Calu3 (cell line): ENCODE results near the gene SERTAD2. TPM values are rescaled to one million over a fixed set of nuclear protein-coding genes. Genes with fewer than 3 reads are reported as not detected.

ENCODE experiments used
- BruUV-seq: library from RNA; stranded (reverse); fragments of 400-500 nt; replicated peaks from 2 replicates; lab custom pipeline; 2021; lab: Mats Ljungman, UMichigan
- CTCF ChIA-PET: fragments of 300-600 bp; sonication (Branson Sonifier 250); formaldehyde crosslinking; loops from one replicate; lab custom pipeline; 2022; ENCODE audit warnings: antibody characterized with exemption; lab: Charles Lee
- DNase-seq: peaks from one replicate; pipeline ENCODE4 v3.0.0; 2022
- H3K27ac Mint-ChIP-seq: one replicate; pipeline ENCODE4 v1.8.0; 2022; ENCODE audit warnings: mixed read lengths; ENCODE audit not compliant: unreplicated experiment
- H3K27me3 Mint-ChIP-seq: one replicate; pipeline ENCODE4 v1.8.0; 2022; ENCODE audit warnings: mixed read lengths; ENCODE audit not compliant: unreplicated experiment
- H3K36me3 Mint-ChIP-seq: one replicate; pipeline ENCODE4 v1.8.0; 2022; ENCODE audit warnings: mild to moderate bottlenecking, moderate library complexity, mixed read lengths; ENCODE audit not compliant: insufficient read depth, unreplicated experiment
- H3K4me1 Mint-ChIP-seq: one replicate; pipeline ENCODE4 v1.8.0; 2022; ENCODE audit warnings: mild to moderate bottlenecking, low read depth, mixed read lengths; ENCODE audit not compliant: unreplicated experiment
- H3K4me3 Mint-ChIP-seq: one replicate; pipeline ENCODE4 v1.8.0; 2022; ENCODE audit warnings: mild to moderate bottlenecking, low read depth, moderate library complexity, mixed read lengths; ENCODE audit not compliant: unreplicated experiment
- H3K9me3 Mint-ChIP-seq: one replicate; pipeline ENCODE4 v1.8.0; 2022; ENCODE audit warnings: low read depth, mixed read lengths; ENCODE audit not compliant: unreplicated experiment
- CTCF ChIP-seq: fragments of 200-600 bp; IDR thresholded peaks from one replicate; pipeline ENCODE4 v1.8.0; 2022; ENCODE audit warnings: antibody characterized with exemption; ENCODE audit not compliant: unreplicated experiment
- intact Hi-C: fragments of 100-400 bp; cut with micrococcal nuclease; formaldehyde crosslinking; loops from one replicate; pipeline ENCODE4 v1.10.0; 2022; ENCODE audit not compliant: unreplicated experiment
- total RNA-seq: library from RNA; stranded (reverse); gene quantifications from 2 replicates; pipeline ENCODE4 v1.2.3, GENCODE V29; 2022

The SERTAD2 gene
- total RNA-seq, 1 experiment from 2014 or later, result 19.2 TPM

DNA sequence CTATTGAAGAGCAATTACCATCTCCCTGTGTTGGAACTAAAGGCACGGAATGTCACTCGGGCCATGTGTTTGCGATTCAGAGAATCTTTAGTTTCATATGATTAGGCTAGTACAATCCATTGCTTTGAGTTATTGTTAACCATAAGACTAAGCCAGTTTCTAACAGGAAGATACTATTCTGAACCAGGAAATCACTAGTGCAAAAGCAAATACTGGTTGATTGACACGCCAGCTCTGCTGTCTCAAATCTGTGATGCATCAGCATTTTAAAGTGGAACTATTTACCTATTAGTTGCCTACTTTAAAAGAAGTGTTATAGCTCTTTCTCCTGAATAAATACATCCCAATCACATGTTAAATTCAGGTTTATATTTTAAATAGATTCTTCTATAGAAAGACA, 67.7 kb downstream of the SERTAD2 start:
- no peaks in the 10 kb centered on the region for H3K4me1 Mint-ChIP-seq
- no peak for TF ChIP-seq CTCF
- intact Hi-C loops, result loop anchor here (2.0 to 5.0 kb wide), 3 partner anchors 61 to 287 kb away; no protein-coding TSS in a partner anchor
- DNase-seq, result no peak
- no peaks in the 10 kb centered on the region for H3K27me3 Mint-ChIP-seq
- CTCF ChIA-PET, result interaction anchor here (1.2 to 1.4 kb wide), 3 partner anchors 22 to 165 kb away, joined by 3 to 5 read pairs (median 4); no protein-coding TSS in a partner anchor
- BruUV-seq, result no TSS peak
- peaks cover 17% of the 10 kb centered on the region for H3K36me3 Mint-ChIP-seq
- no peak overlapping the region for H3K4me3 Mint-ChIP-seq
- H3K9me3 Mint-ChIP-seq, result no peaks in the 10 kb centered on the region
- no peak overlapping the region for H3K27ac Mint-ChIP-seq

GRCh38 chr2:64582774-64583340, 70.9 kb downstream of the SERTAD2 start:
- H3K27me3 Mint-ChIP-seq, result no peaks in the 10 kb centered on the region
- no peak for TF ChIP-seq CTCF
- no TSS peak for BruUV-seq
- peaks cover 22% of the 10 kb centered on the region for H3K36me3 Mint-ChIP-seq
- CTCF ChIA-PET, result interaction anchor here (0.6 to 0.7 kb wide), 3 partner anchors 31 to 359 kb away, joined by 4 to 8 read pairs (median 4); no protein-coding TSS in a partner anchor
- no peak overlapping the region for H3K4me3 Mint-ChIP-seq
- no peak for DNase-seq
- no peak overlapping the region for H3K27ac Mint-ChIP-seq
- no peaks in the 10 kb centered on the region for H3K4me1 Mint-ChIP-seq
- intact Hi-C loops, result no loop called here
- H3K9me3 Mint-ChIP-seq, result no peaks in the 10 kb centered on the region

DNA sequence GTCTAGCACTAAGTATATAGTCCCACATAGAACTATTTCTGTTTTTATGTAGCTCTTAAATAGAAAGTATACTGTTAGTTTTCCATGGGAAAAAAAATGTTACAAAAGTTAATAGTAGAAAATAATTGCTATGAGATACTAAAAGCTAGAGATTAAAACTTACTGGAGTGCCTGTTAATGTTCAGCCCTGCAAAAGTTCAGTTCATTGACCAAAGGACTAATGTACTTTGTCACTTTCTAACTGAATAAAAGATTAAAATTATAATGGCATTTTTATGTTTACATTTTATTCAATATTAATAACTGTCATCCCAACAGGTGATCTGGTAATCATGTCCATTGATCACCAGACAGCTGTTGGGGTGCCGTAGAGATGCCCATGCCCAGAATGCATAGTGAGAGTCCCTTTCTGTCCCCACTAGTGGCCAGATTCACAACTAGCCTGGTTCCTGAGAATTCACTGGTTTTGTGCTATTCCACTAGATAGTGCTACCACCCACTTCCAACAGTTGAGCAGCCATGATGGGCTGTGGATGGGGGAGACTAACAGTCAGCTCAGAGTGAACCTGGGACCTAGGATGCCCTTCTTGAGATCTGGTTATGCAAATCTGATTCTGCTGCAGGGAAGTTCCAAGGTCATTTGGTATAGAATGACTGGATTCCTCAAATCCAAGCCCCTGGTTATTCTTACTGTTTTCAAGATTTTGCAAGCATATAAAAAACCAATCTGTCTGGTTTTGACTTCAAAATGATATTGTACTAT, 71.8 kb downstream of the SERTAD2 start:
- intact Hi-C loops, result no loop called here
- Mint-ChIP-seq H3K9me3 (no peaks in the 10 kb centered on the region), H3K4me1 (no peaks in the 10 kb centered on the region), H3K4me3 (no peak overlapping the region), H3K36me3 (peaks cover 27% of the 10 kb centered on the region), H3K27ac (no peak overlapping the region), H3K27me3 (no peaks in the 10 kb centered on the region)
- BruUV-seq, result no TSS peak
- CTCF ChIA-PET, result no interaction called here
- DNase-seq, result no peak
- no peak for TF ChIP-seq CTCF

Other genes with a start within 250 kb of the SERTAD2 start
- gene LGALSL, start 199.8 kb downstream of the SERTAD2 start, total RNA-seq, result 9.3 and 12.1 TPM in 2 replicates
- 42.2 and 47.1 TPM in 2 replicates for gene AFTPH, start 129.6 kb downstream of the SERTAD2 start, total RNA-seq